Activated T-cell treated with anti-CD3 and anti-CD28 coated beads, Interleukin-2, amount 50 U/mL, for 48 hours (primary cell): ENCODE data around the gene XPOT.

ENCODE experiments used
- DNase-seq, 2 experiments: peaks; one replicate each; pipeline ENCODE4 v3.0.0-alpha.2; 2020

Gene XPOT

GRCh38 chr12:64428956-64429355 lies 24.8 kb downstream of the XPOT start:
- no peak for DNase-seq

- DNase-seq: no peak
Measured at GRCh38 chr12:64430886-64431285, 26.7 kb downstream of the XPOT start.

GRCh38 chr12:64431791-64432190 lies 27.6 kb downstream of the XPOT start:
- DNase-seq: no peak

- no peak for DNase-seq
Measured at GRCh38 chr12:64433915-64434314, 29.7 kb downstream of the XPOT start.

- DNase-seq: no peak
Measured at GRCh38 chr12:64440100-64440499, 35.9 kb downstream of the XPOT start.

- DNase-seq: no peak
Measured at GRCh38 chr12:64445490-64445889, 41.3 kb downstream of the XPOT start.

GRCh38 chr12:64446295-64446694 lies 42.1 kb downstream of the XPOT start:
- DNase-seq: no peak

GRCh38 chr12:64450057-64450640 lies 46.0 kb downstream of the XPOT start:
- DNase-seq: no peak

- DNase-seq: no peak
Measured at GRCh38 chr12:64450711-64451486, 46.7 kb downstream of the XPOT start.

- DNase-seq: peak; percentile 83 to 87
Measured at GRCh38 chr12:64451687-64452558, 47.7 kb downstream of the XPOT start, which contains the start of gene TBK1. TSS of gene TBK1 (plus strand) at chr12:64452120. CDS start at chr12:64455871, 3,751 bp downstream.

GRCh38 chr12:64452559-64453329 lies 48.6 kb downstream of the XPOT start:
- DNase-seq: no peak

- no peak for DNase-seq
Measured at GRCh38 chr12:64455506-64455905, 51.3 kb downstream of the XPOT start.

GRCh38 chr12:64456119-64456518 lies 51.9 kb downstream of the XPOT start:
- DNase-seq: no peak

GRCh38 chr12:64457032-64457431 lies 52.8 kb downstream of the XPOT start:
- peak; percentile 39 to 40 for DNase-seq

- no peak for DNase-seq
Measured at GRCh38 chr12:64457466-64457865, 53.3 kb downstream of the XPOT start.

GRCh38 chr12:64457923-64458322 lies 53.7 kb downstream of the XPOT start:
- no peak for DNase-seq

GRCh38 chr12:64459394-64459891 lies 55.3 kb downstream of the XPOT start:
- DNase-seq: no peak

- no peak for DNase-seq
Measured at GRCh38 chr12:64461634-64462414, 57.6 kb downstream of the XPOT start.

GRCh38 chr12:64466178-64466577 lies 62.0 kb downstream of the XPOT start:
- DNase-seq: no peak

- no peak for DNase-seq
Measured at GRCh38 chr12:64468966-64469365, 64.8 kb downstream of the XPOT start.

- no peak for DNase-seq
Measured at GRCh38 chr12:64469455-64470142, 65.4 kb downstream of the XPOT start.
